GM23338 (cell line): Measurements from ENCODE around the gene PSMC3. TPM values are rescaled to one million over a fixed set of nuclear protein-coding genes. Genes with fewer than 3 reads are reported as not detected.

ENCODE experiments used
- ATAC-seq: fragments of 200-7000 bp; cut with Tn5 transposase; 3 replicates; pipeline ENCODE4 v1.9.1; 2020
- DNase-seq: peaks from one replicate; pipeline ENCODE4 v3.0.0-alpha.2; 2015; ENCODE audit warnings: low spot score
- H2AFZ ChIP-seq: fragments of 200-600 bp; sonication (generic); 2 replicates; pipeline ENCODE4 v1.8.0; 2016; ENCODE audit warnings: antibody characterized with exemption, mild to moderate bottlenecking, moderate library complexity
- H3F3A ChIP-seq: fragments of 200-600 bp; sonication (generic); replicated peaks from 2 replicates; pipeline ENCODE4 v1.8.0; 2017; ENCODE audit warnings: antibody characterized with exemption, mixed run types, low read depth
- H3K27ac ChIP-seq: fragments of 200-600 bp; sonication (generic); 2 replicates; pipeline ENCODE4 v1.6.1; 2016; ENCODE audit warnings: low read depth
- H3K27me3 ChIP-seq: fragments of 200-600 bp; sonication (generic); 2 replicates; pipeline ENCODE4 v1.8.0; 2016; ENCODE audit warnings: mild to moderate bottlenecking, mixed run types, moderate library complexity; ENCODE audit not compliant: insufficient read depth
- H3K36me3 ChIP-seq: fragments of 200-600 bp; sonication (generic); 2 replicates; pipeline ENCODE4 v1.8.0; 2016; ENCODE audit warnings: mild to moderate bottlenecking; ENCODE audit not compliant: insufficient read depth
- H3K4me1 ChIP-seq: fragments of 200-600 bp; sonication (generic); 2 replicates; pipeline ENCODE4 v1.8.0; 2016; ENCODE audit warnings: mild to moderate bottlenecking, moderate library complexity; ENCODE audit not compliant: insufficient read depth
- H3K4me2 ChIP-seq: fragments of 200-600 bp; sonication (generic); 2 replicates; pipeline ENCODE4 v1.7.1; 2017; ENCODE audit warnings: mixed run types
- H3K4me3 ChIP-seq: fragments of 200-600 bp; sonication (generic); 2 replicates; pipeline ENCODE4 v1.6.1; 2016; ENCODE audit warnings: mixed run types
- H3K79me2 ChIP-seq: fragments of 200-600 bp; sonication (generic); replicated peaks from 2 replicates; pipeline ENCODE4 v1.8.0; 2017; ENCODE audit warnings: mild to moderate bottlenecking; ENCODE audit not compliant: insufficient read depth
- H3K9me2 ChIP-seq: fragments of 200-600 bp; sonication (generic); 2 replicates; pipeline ENCODE4 v1.8.0; 2017; ENCODE audit not compliant: insufficient read depth
- H4K20me1 ChIP-seq: fragments of 200-600 bp; sonication (generic); replicated peaks from 2 replicates; pipeline ENCODE4 v1.8.0; 2017; ENCODE audit warnings: mild to moderate bottlenecking; ENCODE audit not compliant: insufficient read depth
- H3K27ac Mint-ChIP-seq: 2 replicates; pipeline ENCODE4 v1.8.0; 2020; ENCODE audit warnings: inconsistent platforms, mild to moderate bottlenecking, moderate library complexity, mixed read lengths
- H3K27me3 Mint-ChIP-seq: 3 replicates; pipeline ENCODE4 v1.8.0; 2022; ENCODE audit warnings: low read depth, mild to moderate bottlenecking, moderate library complexity, mixed read lengths, inconsistent platforms; ENCODE audit not compliant: insufficient read depth, poor library complexity
- H3K36me3 Mint-ChIP-seq: 3 replicates; pipeline ENCODE4 v1.8.0; 2021; ENCODE audit warnings: low read depth, mild to moderate bottlenecking, inconsistent platforms, moderate library complexity, mixed read lengths
- H3K4me1 Mint-ChIP-seq: 3 replicates; pipeline ENCODE4 v1.8.0; 2020; ENCODE audit warnings: mild to moderate bottlenecking, inconsistent platforms, mixed read lengths
- H3K4me3 Mint-ChIP-seq: 3 replicates; pipeline ENCODE4 v1.8.0; 2021; ENCODE audit warnings: moderate library complexity, mild to moderate bottlenecking, inconsistent platforms, mixed read lengths
- H3K9me3 Mint-ChIP-seq: 3 replicates; pipeline ENCODE4 v1.8.0; 2020; ENCODE audit warnings: moderate library complexity, mild to moderate bottlenecking, inconsistent platforms, mixed read lengths
- CREB1 ChIP-seq: fragments of 250-450 bp; sonication (Bioruptor Pico); IDR thresholded peaks from 2 replicates; pipeline ENCODE4 v1.5.0; 2020; ENCODE audit warnings: low read depth, mild to moderate bottlenecking, moderate library complexity
- EZH2 ChIP-seq: fragments of 200-600 bp; sonication (generic); IDR thresholded peaks from one replicate; pipeline ENCODE4 v1.8.0; 2017; ENCODE audit warnings: antibody characterized with exemption, mild to moderate bottlenecking, low read depth; ENCODE audit not compliant: unreplicated experiment
- EZH2phosphoT487 ChIP-seq: fragments of 200-600 bp; sonication (generic); IDR thresholded peaks from one replicate; pipeline ENCODE4 v1.8.1; 2018; ENCODE audit warnings: antibody characterized with exemption; ENCODE audit not compliant: unreplicated experiment
- JUNB ChIP-seq: IDR thresholded peaks from one replicate; pipeline ENCODE4 v1.6.1; 2016; ENCODE audit warnings: antibody characterized with exemption; ENCODE audit not compliant: unreplicated experiment
- NANOG ChIP-seq: IDR thresholded peaks from 2 replicates; pipeline ENCODE4 v1.6.1; 2016; ENCODE audit warnings: antibody characterized with exemption, borderline replicate concordance
- POLR2AphosphoS5 ChIP-seq: IDR thresholded peaks from 2 replicates; pipeline ENCODE4 v1.6.1; 2016; ENCODE audit warnings: antibody characterized with exemption, low read depth
- STAT1 ChIP-seq: IDR thresholded peaks from one replicate; pipeline ENCODE4 v1.6.1; 2016; ENCODE audit warnings: antibody characterized with exemption; ENCODE audit not compliant: unreplicated experiment
- ZNF114 ChIP-seq: fragments of 250-450 bp; sonication (Bioruptor Pico); IDR thresholded peaks from 2 replicates; pipeline ENCODE4 v1.5.0; 2020; ENCODE audit warnings: mild to moderate bottlenecking, moderate library complexity
- ZNF331 ChIP-seq: fragments of 250-450 bp; sonication (Bioruptor Pico); IDR thresholded peaks from 2 replicates; pipeline ENCODE4 v1.5.0; 2020; ENCODE audit warnings: low read depth, mild to moderate bottlenecking, moderate library complexity
- polyA plus RNA-seq: library from polyadenylated mRNA; unstranded; fragments of >200 nt; fragmentation: Nextera tagmentation; extraction: Ambion mirVana; gene quantifications from 2 replicates; pipeline ENCODE4 v1.2.1, GENCODE V29; 2016
- total RNA-seq: library from RNA; depleted of rRNA; stranded (reverse); fragments of >200 nt; shearing (Covaris generic); gene quantifications from 2 replicates; pipeline ENCODE4 v1.2.3, GENCODE V29; 2014
- TF ChIP-seq, protein P1 (sequence below): IDR thresholded peaks from 2 replicates; pipeline ENCODE4 v1.6.1; 2016; ENCODE audit warnings: antibody characterized with exemption
- TF ChIP-seq, protein P2 (sequence below): IDR thresholded peaks from one replicate; pipeline ENCODE4 v1.6.1; 2018; ENCODE audit warnings: antibody characterized with exemption; ENCODE audit not compliant: unreplicated experiment

The PSMC3 gene
- total and polyA plus RNA-seq, 2 experiments from 2014 or later: 147 to 190 TPM

DNA sequence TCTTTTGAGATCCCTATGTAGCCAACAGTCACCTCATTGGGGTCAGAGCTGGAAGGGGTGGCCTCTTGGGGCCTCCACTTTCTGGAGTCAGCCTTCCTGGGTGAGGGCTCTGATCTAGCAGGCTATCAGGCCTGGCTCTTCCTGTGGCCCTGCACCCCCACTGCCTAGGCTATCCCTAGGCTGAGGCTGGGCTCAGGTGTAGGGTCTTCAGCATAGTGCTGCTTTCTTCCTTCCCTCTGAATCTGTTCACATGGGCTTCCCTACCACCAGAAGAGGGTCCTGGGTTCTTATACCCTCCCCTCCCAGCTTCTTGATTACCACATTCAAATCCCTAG lies 47.4 kb downstream of the PSMC3 start:
- Histone ChIP-seq H3K36me3 (no peaks in the 10 kb centered on the region), H3F3A (no peaks in the 10 kb centered on the region), H3K27ac (no peak overlapping the region), H3K4me3 (no peak overlapping the region), H3K27me3 (no peaks in the 10 kb centered on the region), H3K4me2 (no peak overlapping the region), H2AFZ (peak overlapping the region; percentile 99), H3K9me2 (0 out of 2 replicates have a peak, but pooled peaks cover 2% of the 10 kb centered on the region), H3K79me2 (no peaks in the 10 kb centered on the region), H4K20me1 (no peaks in the 10 kb centered on the region), H3K4me1 (no peaks in the 10 kb centered on the region; the same call in 1 of the 2 replicates)
- Mint-ChIP-seq H3K27ac (no peak overlapping the region), H3K9me3 (no peaks in the 10 kb centered on the region; the same call in 2 of the 3 replicates), H3K27me3 (peaks cover 5% of the 10 kb centered on the region), H3K4me1 (peaks cover 3% of the 10 kb centered on the region; the same call in 2 of the 3 replicates), H3K4me3 (no peak overlapping the region), H3K36me3 (no peaks in the 10 kb centered on the region)
- TF ChIP-seq NANOG: no peak
- TF ChIP-seq EZH2: no peak
- TF ChIP-seq EZH2phosphoT487: no peak
- no peak for TF ChIP-seq ZNF114 (CRISPR knock-in tag)
- TF ChIP-seq, protein P1, sequence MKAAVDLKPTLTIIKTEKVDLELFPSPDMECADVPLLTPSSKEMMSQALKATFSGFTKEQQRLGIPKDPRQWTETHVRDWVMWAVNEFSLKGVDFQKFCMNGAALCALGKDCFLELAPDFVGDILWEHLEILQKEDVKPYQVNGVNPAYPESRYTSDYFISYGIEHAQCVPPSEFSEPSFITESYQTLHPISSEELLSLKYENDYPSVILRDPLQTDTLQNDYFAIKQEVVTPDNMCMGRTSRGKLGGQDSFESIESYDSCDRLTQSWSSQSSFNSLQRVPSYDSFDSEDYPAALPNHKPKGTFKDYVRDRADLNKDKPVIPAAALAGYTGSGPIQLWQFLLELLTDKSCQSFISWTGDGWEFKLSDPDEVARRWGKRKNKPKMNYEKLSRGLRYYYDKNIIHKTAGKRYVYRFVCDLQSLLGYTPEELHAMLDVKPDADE: no peak
- TF ChIP-seq JUNB: no peak
- no peak for TF ChIP-seq CREB1 (CRISPR knock-in tag)
- ATAC-seq (no peak), DNase-seq (no peak)

DNA sequence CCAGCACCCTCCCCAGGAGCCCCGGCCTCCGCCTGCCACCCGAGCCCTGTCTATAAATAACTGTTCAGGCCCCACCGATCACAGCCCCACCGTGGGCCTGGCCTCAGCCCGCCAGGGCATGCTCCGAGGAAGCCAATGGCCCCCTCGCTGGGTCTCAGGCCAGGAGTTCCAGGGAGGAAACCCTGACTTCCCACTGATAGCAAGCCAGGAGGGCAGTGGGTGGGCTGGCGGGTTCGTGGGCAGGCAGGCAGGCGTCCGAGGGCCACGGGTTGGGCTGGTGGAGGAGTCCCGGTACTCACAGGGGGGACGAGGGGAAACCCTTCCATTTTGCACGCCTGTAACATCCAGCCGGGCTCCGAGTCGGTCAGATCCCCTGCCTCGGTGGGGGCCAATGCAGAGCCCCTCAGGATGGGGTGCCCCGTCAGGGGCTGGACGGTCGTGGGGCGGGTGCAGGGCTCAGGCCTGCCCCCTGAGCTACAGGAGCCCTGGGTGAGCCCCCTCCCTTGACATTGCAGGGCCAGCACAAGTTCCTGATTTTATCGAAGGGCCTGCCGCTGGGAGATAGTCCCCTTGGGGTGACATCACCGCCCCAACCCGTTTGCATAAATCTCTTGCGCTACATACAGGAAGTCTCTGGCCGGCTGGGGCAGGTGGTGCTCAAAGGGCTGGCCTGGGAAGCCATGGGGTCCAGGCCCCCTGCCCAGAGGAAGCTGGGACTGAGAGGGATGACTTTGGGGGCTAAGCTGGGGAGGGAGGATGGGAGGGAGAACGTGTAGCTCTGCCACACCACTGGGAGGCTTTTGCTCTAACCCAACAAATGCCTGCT lies 48.0 kb downstream of the PSMC3 start, which contains the start of gene SPI1:
Gene SPI1 (minus strand): TSS at position 538 of the 826 bp plus-strand sequence. CDS start 194 bp downstream, at position 344.
- Histone ChIP-seq H3K4me1 (no peaks in the 10 kb centered on the region; the same call in 1 of the 2 replicates), H3K27ac (no peak within 1 kb of the TSS), H3K4me2 (no peak within 1 kb of the TSS), H3K4me3 (no peak within 1 kb of the TSS), H3K36me3 (no peaks in the 10 kb centered on the region), H2AFZ (peak within 1 kb of the TSS; percentile 99), H4K20me1 (no peaks in the 10 kb centered on the region), H3K79me2 (no peaks in the 10 kb centered on the region), H3F3A (no peaks in the 10 kb centered on the region), H3K9me2 (0 out of 2 replicates have a peak, but pooled peaks cover 2% of the 10 kb centered on the region), H3K27me3 (no peaks in the 10 kb centered on the region)
- Mint-ChIP-seq H3K9me3 (no peaks in the 10 kb centered on the region; the same call in 2 of the 3 replicates), H3K27ac (no peak within 1 kb of the TSS; the same call in 1 of the 2 replicates), H3K4me3 (no peak within 1 kb of the TSS), H3K4me1 (peaks cover 3% of the 10 kb centered on the region; the same call in 2 of the 3 replicates), H3K36me3 (no peaks in the 10 kb centered on the region), H3K27me3 (peaks cover 5% of the 10 kb centered on the region)
- DNase-seq: peak; percentile 66
- 0 out of 3 replicates have a peak, but pooled peaks have one; percentile 5 for ATAC-seq
- TF ChIP-seq POLR2AphosphoS5: no peak
- TF ChIP-seq ZNF114 (CRISPR knock-in tag): no peak
- no peak for TF ChIP-seq EZH2phosphoT487
- no peak for TF ChIP-seq EZH2
- TF ChIP-seq JUNB: no peak
- TF ChIP-seq CREB1 (CRISPR knock-in tag): no peak
- no peak for TF ChIP-seq NANOG
- TF ChIP-seq ZNF331 (CRISPR knock-in tag): no peak
- TF ChIP-seq, protein P2, sequence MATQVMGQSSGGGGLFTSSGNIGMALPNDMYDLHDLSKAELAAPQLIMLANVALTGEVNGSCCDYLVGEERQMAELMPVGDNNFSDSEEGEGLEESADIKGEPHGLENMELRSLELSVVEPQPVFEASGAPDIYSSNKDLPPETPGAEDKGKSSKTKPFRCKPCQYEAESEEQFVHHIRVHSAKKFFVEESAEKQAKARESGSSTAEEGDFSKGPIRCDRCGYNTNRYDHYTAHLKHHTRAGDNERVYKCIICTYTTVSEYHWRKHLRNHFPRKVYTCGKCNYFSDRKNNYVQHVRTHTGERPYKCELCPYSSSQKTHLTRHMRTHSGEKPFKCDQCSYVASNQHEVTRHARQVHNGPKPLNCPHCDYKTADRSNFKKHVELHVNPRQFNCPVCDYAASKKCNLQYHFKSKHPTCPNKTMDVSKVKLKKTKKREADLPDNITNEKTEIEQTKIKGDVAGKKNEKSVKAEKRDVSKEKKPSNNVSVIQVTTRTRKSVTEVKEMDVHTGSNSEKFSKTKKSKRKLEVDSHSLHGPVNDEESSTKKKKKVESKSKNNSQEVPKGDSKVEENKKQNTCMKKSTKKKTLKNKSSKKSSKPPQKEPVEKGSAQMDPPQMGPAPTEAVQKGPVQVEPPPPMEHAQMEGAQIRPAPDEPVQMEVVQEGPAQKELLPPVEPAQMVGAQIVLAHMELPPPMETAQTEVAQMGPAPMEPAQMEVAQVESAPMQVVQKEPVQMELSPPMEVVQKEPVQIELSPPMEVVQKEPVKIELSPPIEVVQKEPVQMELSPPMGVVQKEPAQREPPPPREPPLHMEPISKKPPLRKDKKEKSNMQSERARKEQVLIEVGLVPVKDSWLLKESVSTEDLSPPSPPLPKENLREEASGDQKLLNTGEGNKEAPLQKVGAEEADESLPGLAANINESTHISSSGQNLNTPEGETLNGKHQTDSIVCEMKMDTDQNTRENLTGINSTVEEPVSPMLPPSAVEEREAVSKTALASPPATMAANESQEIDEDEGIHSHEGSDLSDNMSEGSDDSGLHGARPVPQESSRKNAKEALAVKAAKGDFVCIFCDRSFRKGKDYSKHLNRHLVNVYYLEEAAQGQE: no peak
- no peak for TF ChIP-seq STAT1
- TF ChIP-seq, protein P1: no peak
